Parathyroid adenoma (tissue), 2 donors: ENCODE measurements around the gene GSG1L.

Experiments
- H2AFZ ChIP-seq: fragments of 300-600 bp; sonication (generic); one replicate; pipeline ENCODE4 v1.7.0; 2017; ENCODE audit warnings: antibody characterized with exemption, mild to moderate bottlenecking
- H3K27ac ChIP-seq: fragments of 300-600 bp; sonication (generic); one replicate; pipeline ENCODE4 v1.7.0; 2017
- H3K27me3 ChIP-seq: fragments of 300-600 bp; sonication (generic); one replicate; pipeline ENCODE4 v1.7.0; 2017; ENCODE audit warnings: low read length; ENCODE audit not compliant: control insufficient read depth, insufficient read depth
- H3K36me3 ChIP-seq: fragments of 300-600 bp; sonication (generic); one replicate; pipeline ENCODE4 v1.7.0; 2017; ENCODE audit warnings: low read length; ENCODE audit not compliant: control insufficient read depth, insufficient read depth
- H3K4me1 ChIP-seq: fragments of 300-600 bp; sonication (generic); one replicate; pipeline ENCODE4 v1.7.0; 2017; ENCODE audit warnings: control low read depth
- H3K4me2 ChIP-seq: fragments of 300-600 bp; sonication (generic); one replicate; pipeline ENCODE4 v1.7.0; 2017; ENCODE audit warnings: low read length
- H3K4me3 ChIP-seq: fragments of 300-600 bp; sonication (generic); one replicate; pipeline ENCODE4 v1.7.0; 2017; ENCODE audit warnings: low read depth, low read length
- H3K79me2 ChIP-seq: fragments of 300-600 bp; sonication (generic); one replicate; pipeline ENCODE4 v1.7.0; 2017; ENCODE audit warnings: control low read depth
- H3K9ac ChIP-seq: fragments of 300-600 bp; sonication (generic); one replicate; pipeline ENCODE4 v1.7.0; 2017; ENCODE audit warnings: mild to moderate bottlenecking
- H3K9me3 ChIP-seq: fragments of 300-600 bp; sonication (generic); one replicate; pipeline ENCODE4 v1.7.0; 2017; ENCODE audit warnings: low read length; ENCODE audit not compliant: control insufficient read depth
- TF ChIP-seq, protein P1 (sequence below): fragments of 300-600 bp; sonication (generic); IDR thresholded peaks from one replicate; pipeline ENCODE4 v1.7.0; 2017; ENCODE audit warnings: antibody characterized with exemption, mild to moderate bottlenecking
- donor health status: primary hyperparathyroidism.

Gene GSG1L

GRCh38 chr16:27802664-27803439 lies 260.7 kb downstream of the GSG1L start:
- TF ChIP-seq, protein P1, sequence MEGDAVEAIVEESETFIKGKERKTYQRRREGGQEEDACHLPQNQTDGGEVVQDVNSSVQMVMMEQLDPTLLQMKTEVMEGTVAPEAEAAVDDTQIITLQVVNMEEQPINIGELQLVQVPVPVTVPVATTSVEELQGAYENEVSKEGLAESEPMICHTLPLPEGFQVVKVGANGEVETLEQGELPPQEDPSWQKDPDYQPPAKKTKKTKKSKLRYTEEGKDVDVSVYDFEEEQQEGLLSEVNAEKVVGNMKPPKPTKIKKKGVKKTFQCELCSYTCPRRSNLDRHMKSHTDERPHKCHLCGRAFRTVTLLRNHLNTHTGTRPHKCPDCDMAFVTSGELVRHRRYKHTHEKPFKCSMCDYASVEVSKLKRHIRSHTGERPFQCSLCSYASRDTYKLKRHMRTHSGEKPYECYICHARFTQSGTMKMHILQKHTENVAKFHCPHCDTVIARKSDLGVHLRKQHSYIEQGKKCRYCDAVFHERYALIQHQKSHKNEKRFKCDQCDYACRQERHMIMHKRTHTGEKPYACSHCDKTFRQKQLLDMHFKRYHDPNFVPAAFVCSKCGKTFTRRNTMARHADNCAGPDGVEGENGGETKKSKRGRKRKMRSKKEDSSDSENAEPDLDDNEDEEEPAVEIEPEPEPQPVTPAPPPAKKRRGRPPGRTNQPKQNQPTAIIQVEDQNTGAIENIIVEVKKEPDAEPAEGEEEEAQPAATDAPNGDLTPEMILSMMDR = no peak
- H3K4me2 ChIP-seq = no peak overlapping the region
- H3K27ac ChIP-seq = no peak overlapping the region
- no peaks in the 10 kb centered on the region for H3K27me3 ChIP-seq
- H3K79me2 ChIP-seq = no peaks in the 10 kb centered on the region
- H3K4me1 ChIP-seq = no peaks in the 10 kb centered on the region
- H2AFZ ChIP-seq = no peak overlapping the region
- no peak overlapping the region for H3K4me3 ChIP-seq
- H3K9ac ChIP-seq = no peak overlapping the region
- H3K9me3 ChIP-seq = no peaks in the 10 kb centered on the region
- H3K36me3 ChIP-seq = no peaks in the 10 kb centered on the region

DNA sequence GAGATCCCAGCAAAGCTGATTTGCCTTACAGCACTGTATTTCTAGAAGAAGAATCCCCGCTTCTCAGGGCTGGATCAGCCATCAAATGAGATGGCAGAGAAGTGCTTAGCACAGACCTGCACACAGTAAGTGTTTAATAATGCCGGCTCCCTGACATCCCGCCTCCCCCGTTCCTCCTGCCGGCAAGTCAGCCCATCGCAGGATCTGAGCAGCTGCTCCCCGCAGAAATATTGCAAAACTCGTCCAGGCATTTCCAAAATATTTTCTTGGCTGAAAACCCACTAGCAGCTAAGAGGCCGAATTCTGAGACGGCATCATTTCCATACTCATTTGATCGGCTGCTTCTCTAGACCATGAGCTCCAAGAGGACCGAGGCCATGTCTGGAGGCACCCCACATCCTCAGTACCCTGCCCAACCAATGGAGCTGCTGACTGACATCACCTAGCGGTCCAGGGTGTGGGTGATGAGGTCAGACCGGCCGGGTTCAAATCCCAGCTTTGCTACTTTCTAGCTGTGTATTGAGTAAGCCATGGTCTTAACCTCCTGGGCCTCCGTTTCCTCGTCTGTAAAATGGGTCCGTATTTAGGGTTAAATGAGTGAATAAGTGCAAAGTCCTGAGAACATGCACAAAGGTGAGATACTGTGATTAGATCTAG lies 262.1 kb downstream of the GSG1L start:
- Histone ChIP-seq H3K79me2 (no peaks in the 10 kb centered on the region), H3K9me3 (no peaks in the 10 kb centered on the region), H3K36me3 (no peaks in the 10 kb centered on the region), H3K27ac (no peak overlapping the region), H3K4me1 (no peaks in the 10 kb centered on the region), H3K4me2 (no peak overlapping the region), H3K4me3 (no peak overlapping the region), H3K27me3 (no peaks in the 10 kb centered on the region), H3K9ac (no peak overlapping the region), H2AFZ (no peak overlapping the region)
- TF ChIP-seq, protein P1 = no peak

DNA sequence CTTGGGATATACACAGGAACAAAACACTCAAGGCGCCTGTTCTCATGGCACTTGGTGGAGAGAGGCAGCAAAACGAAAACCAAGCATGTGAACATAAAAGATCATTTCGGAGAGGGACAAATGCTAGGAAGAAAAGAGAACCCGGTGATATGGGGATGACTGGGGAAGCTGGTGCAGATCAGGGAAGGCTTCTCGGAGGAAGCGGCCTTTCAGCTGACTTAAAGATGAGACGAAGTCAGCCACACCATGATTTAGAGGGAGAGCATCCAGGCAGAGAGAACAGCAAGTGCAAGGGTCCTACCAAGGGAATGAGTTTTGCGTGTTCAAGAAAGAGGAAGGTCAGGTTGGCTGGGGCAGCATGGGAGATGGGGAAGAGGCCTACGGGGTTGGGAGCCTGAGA lies 262.7 kb downstream of the GSG1L start:
- Histone ChIP-seq H3K9ac (no peak overlapping the region), H3K27ac (no peak overlapping the region), H3K4me2 (no peak overlapping the region), H3K27me3 (no peaks in the 10 kb centered on the region), H3K4me3 (no peak overlapping the region), H3K9me3 (no peaks in the 10 kb centered on the region), H3K4me1 (no peaks in the 10 kb centered on the region), H3K36me3 (no peaks in the 10 kb centered on the region), H2AFZ (no peak overlapping the region), H3K79me2 (no peaks in the 10 kb centered on the region)
- TF ChIP-seq, protein P1 = no peak

DNA sequence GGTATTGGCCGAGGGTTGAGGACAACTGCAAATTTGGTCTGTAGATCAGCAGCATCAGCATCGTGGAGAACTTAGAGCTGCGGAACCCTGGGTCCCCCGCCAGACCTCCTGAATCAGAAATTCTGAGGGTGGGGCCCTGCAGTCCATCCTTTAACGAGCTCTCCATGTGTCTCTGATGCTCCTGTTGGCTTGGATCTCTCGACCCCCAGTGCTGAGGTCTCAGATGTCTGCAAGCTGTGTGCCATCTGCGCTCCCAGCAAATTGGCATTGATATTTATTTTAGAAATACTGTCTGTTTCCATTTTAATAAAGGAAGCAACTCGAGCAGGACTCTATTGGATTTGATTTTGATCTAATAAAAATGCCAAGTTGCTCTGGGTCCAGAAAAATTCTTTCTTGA lies 263.6 kb downstream of the GSG1L start:
- H3K27ac ChIP-seq = no peak overlapping the region
- no peak overlapping the region for H3K4me3 ChIP-seq
- H3K79me2 ChIP-seq = no peaks in the 10 kb centered on the region
- H3K9me3 ChIP-seq = no peaks in the 10 kb centered on the region
- H3K36me3 ChIP-seq = no peaks in the 10 kb centered on the region
- H3K4me1 ChIP-seq = no peaks in the 10 kb centered on the region
- H3K9ac ChIP-seq = no peak overlapping the region
- no peak overlapping the region for H2AFZ ChIP-seq
- no peaks in the 10 kb centered on the region for H3K27me3 ChIP-seq
- H3K4me2 ChIP-seq = no peak overlapping the region
- TF ChIP-seq, protein P1 = no peak
